ENCODE results near the gene KCNMA1. TPM values are rescaled to one million over a fixed set of nuclear protein-coding genes. Genes with fewer than 3 reads are reported as not detected.

Gene KCNMA1
- total RNA-seq, 2 donors from 2014 or later, result 5.9 to 9.3 TPM

DNA sequence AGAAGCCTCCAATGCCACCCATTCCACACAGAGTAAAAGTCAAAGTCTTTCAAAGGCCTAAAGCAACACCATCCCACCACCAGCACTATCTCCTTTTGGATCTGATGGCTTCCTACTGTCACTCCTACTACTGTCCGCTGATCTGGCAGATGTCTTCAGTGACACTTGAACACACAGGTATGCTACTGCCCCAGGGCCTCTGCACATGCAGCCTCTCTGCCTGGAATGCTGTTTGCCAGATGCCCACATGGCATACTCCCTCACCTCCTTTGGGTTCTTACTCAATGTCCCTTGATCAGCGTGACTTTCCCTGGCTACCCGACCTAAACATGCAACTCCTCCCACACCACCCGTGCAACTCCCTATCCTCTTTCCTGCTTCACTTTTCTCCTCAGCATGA, 512.4 kb downstream of the KCNMA1 start:
- peaks cover 12% of the 10 kb centered on the region for H3K4me1 ChIP-seq
- no peak for DNase-seq
- no peaks in the 10 kb centered on the region for H3K36me3 ChIP-seq (replicated peaks in 1 of 2; ENCODE audit: insufficient read depth in 1 of 2, low read depth in 2 of 2)
- intact Hi-C loops (cut with DNase I), result no loop called here
- H3K27me3 ChIP-seq, result no peaks in the 10 kb centered on the region
- H3K9me3 ChIP-seq, result no peaks in the 10 kb centered on the region
- WGBS, 2 donors, result 91% methylated on average over 4 of the region's 4 CpGs
- H3K4me3 ChIP-seq, result no peak overlapping the region
- TF ChIP-seq, protein P1, sequence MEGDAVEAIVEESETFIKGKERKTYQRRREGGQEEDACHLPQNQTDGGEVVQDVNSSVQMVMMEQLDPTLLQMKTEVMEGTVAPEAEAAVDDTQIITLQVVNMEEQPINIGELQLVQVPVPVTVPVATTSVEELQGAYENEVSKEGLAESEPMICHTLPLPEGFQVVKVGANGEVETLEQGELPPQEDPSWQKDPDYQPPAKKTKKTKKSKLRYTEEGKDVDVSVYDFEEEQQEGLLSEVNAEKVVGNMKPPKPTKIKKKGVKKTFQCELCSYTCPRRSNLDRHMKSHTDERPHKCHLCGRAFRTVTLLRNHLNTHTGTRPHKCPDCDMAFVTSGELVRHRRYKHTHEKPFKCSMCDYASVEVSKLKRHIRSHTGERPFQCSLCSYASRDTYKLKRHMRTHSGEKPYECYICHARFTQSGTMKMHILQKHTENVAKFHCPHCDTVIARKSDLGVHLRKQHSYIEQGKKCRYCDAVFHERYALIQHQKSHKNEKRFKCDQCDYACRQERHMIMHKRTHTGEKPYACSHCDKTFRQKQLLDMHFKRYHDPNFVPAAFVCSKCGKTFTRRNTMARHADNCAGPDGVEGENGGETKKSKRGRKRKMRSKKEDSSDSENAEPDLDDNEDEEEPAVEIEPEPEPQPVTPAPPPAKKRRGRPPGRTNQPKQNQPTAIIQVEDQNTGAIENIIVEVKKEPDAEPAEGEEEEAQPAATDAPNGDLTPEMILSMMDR (IDR thresholded peaks at IDR 0.05), result no peak
- no peak for TF ChIP-seq POLR2A (IDR thresholded peaks at IDR 0.05)
- no peak for ATAC-seq
- no peak overlapping the region for H3K27ac ChIP-seq

DNA sequence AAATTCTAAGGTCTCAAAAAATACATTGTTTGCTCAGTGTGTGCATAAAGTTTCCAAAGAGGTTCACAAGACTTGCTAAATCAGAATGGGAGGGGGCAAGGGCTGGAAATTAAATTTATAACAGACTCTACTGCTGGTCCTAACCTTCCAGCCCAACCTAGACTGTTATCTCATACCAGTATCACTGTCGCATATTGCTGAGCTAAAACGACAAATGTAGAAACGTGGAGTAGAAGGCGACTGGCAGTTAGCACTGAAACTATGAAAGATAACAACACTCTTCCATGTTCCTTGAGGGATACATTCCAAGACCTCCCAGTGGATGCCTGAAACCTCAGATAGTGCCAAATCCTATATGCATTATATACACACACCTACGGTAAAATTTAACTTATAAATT, 514.3 kb downstream of the KCNMA1 start:
- no peak overlapping the region for H3K27ac ChIP-seq
- 45 to 71% methylated on average over 5 of the region's 5 CpGs for WGBS, 2 donors
- TF ChIP-seq POLR2A (IDR thresholded peaks at IDR 0.05), result no peak
- TF ChIP-seq, protein P1 (IDR thresholded peaks at IDR 0.05), result no peak
- H3K9me3 ChIP-seq, result no peaks in the 10 kb centered on the region
- DNase-seq, result no peak
- H3K4me1 ChIP-seq, result peaks cover 12% of the 10 kb centered on the region
- no peaks in the 10 kb centered on the region for H3K36me3 ChIP-seq (replicated peaks in 1 of 2; ENCODE audit: insufficient read depth in 1 of 2, low read depth in 2 of 2)
- intact Hi-C loops (cut with DNase I), result no loop called here
- no peaks in the 10 kb centered on the region for H3K27me3 ChIP-seq
- no peak overlapping the region for H3K4me3 ChIP-seq
- no peak for ATAC-seq

DNA sequence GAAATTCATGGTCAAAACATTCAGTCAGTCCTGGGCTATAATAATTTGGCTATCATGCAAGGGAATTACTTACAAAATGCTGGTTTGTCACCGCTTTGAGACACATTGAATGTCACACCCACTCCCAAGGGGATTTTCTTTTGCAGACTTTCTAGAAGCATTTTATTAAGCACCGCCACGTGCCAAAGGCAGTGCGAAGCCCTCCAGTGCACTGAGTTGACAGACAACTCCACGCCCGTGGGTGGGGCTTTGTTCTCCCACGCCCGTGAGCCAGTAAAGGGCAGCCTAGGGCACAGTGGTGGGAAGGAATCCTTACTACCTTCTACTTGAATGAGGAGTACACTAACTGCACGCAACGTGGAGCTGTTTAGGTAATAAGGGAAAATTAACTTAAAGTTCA, 515.8 kb downstream of the KCNMA1 start:
- TF ChIP-seq, protein P1 (IDR thresholded peaks at IDR 0.05), result no peak
- no peak for TF ChIP-seq POLR2A (IDR thresholded peaks at IDR 0.05)

DNA sequence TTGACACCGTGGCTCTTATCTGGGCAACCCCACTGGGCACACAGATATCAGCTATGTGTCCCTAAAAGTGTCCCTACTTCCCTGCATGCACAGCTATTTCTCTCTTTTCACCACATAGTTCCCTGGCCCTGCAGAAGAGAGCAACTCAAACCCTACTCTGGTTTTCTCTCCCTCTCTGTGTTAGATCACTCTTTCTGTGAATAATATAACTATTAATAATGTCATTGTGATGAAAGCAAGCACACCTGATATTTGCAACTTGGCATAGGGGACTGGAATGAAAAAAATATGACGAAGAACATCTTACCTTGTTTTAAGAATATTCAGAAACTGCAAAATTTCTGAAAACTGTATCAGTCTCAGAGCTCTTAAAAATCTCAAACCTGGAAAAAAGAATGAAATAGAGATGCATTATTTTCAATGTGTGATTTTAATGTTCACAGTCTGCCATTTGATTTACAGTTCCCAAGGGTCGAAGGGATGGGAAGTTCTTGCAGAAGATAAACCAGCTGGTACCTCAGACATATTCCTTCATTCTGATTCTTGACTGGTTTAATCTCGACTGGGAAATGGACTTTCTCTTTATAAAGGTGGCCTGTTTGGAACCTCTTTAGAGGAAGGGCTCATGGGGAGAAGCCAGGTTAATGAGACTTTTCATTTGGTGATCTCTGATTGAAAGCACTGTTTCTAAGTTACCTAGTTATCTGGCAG, 516.8 kb downstream of the KCNMA1 start:
- Histone ChIP-seq H3K27me3 (no peaks in the 10 kb centered on the region), H3K27ac (no peak overlapping the region), H3K4me1 (peaks cover 12% of the 10 kb centered on the region), H3K4me3 (no peak overlapping the region), H3K9me3 (no peaks in the 10 kb centered on the region), H3K36me3 (replicated peaks in 1 of 2; ENCODE audit: insufficient read depth in 1 of 2, low read depth in 2 of 2) (no peaks in the 10 kb centered on the region)
- no peak for ATAC-seq
- no peak for TF ChIP-seq POLR2A (IDR thresholded peaks at IDR 0.05)
- TF ChIP-seq, protein P1 (IDR thresholded peaks at IDR 0.05), result no peak
- DNase-seq, result no peak
- WGBS, 2 donors, result 58 to 72% methylated on average over 4 of the region's 4 CpGs
- intact Hi-C loops (cut with DNase I), result no loop called here

More for the DNA sequence above, 515.8 kb downstream of the KCNMA1 start:
- Histone ChIP-seq H3K4me3 (no peak overlapping the region), H3K27ac (no peak overlapping the region), H3K4me1 (peaks cover 12% of the 10 kb centered on the region), H3K36me3 (replicated peaks in 1 of 2; ENCODE audit: insufficient read depth in 1 of 2, low read depth in 2 of 2) (no peaks in the 10 kb centered on the region), H3K27me3 (no peaks in the 10 kb centered on the region), H3K9me3 (no peaks in the 10 kb centered on the region)
- no peak for ATAC-seq
- intact Hi-C loops (cut with DNase I), result no loop called here
- no peak for DNase-seq
- 85 to 88% methylated on average over 10 of the region's 10 CpGs for WGBS, 2 donors

DNA sequence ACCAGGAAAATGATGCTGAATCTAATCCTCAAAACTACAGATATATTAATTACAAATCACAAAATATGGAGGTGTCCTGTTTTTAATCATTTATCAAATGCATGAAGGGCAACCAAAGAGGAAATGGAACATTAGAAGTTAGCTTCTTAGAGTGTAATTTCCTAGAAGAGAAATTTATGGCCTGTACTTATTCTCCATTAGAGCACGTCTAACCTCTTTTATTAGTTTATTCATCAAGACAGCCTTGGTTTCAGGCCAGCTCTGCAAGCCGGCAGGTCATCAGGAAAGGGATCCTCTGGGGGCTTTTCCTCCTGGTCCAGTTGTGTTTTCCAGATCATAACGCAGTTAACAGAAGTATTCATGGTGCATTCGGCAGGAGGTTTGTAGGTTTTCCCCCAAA, 517.6 kb downstream of the KCNMA1 start:
- H3K36me3 ChIP-seq (replicated peaks in 1 of 2; ENCODE audit: insufficient read depth in 1 of 2, low read depth in 2 of 2), result no peaks in the 10 kb centered on the region
- DNase-seq (no peak), ATAC-seq (no peak)
- intact Hi-C loops (cut with DNase I), result no loop called here
- no peaks in the 10 kb centered on the region for H3K9me3 ChIP-seq
- no peaks in the 10 kb centered on the region for H3K27me3 ChIP-seq
- H3K4me3 ChIP-seq, result no peak overlapping the region
- whole genome bisulfite sequencing, 2 donors, result 80% methylated on average over 4 of the region's 4 CpGs
- H3K4me1 ChIP-seq, result peaks cover 12% of the 10 kb centered on the region
- TF ChIP-seq POLR2A (IDR thresholded peaks at IDR 0.05), result no peak
- TF ChIP-seq, protein P1 (IDR thresholded peaks at IDR 0.05), result no peak
- no peak overlapping the region for H3K27ac ChIP-seq
